GM18519 (cell line): ENCODE data around the gene RUBCNL.

Experiments
- ATAC-seq: cut with Tn5 transposase; IDR thresholded peaks from one replicate; pipeline ENCODE4 v1.9.1; 2021; ENCODE audit warnings: mild to moderate bottlenecking, moderate library complexity; ENCODE audit not compliant: unreplicated experiment, low FRiP score

Gene RUBCNL

GRCh38 chr13:46313432-46314257 lies 73.4 kb downstream of the RUBCNL start:
- ATAC-seq = no peak

- no peak for ATAC-seq
These were observed 74.0 kb downstream of the RUBCNL start for GRCh38 chr13:46313024-46313423.

- ATAC-seq = no peak
These were observed 75.8 kb downstream of the RUBCNL start for GRCh38 chr13:46311217-46311616.

GRCh38 chr13:46310066-46310465 lies 77.0 kb downstream of the RUBCNL start:
- ATAC-seq = no peak

- no peak for ATAC-seq
These were observed 79.5 kb downstream of the RUBCNL start for GRCh38 chr13:46307554-46307953.

- no peak for ATAC-seq
These were observed 82.5 kb downstream of the RUBCNL start for GRCh38 chr13:46304546-46304945.

GRCh38 chr13:46303742-46304385 lies 83.2 kb downstream of the RUBCNL start:
- ATAC-seq = no peak

- ATAC-seq = no peak
These were observed 89.7 kb downstream of the RUBCNL start for GRCh38 chr13:46297361-46297811.

- no peak for ATAC-seq
These were observed 90.1 kb downstream of the RUBCNL start for GRCh38 chr13:46296921-46297320.

- ATAC-seq = peak; percentile 26
These were observed 90.8 kb downstream of the RUBCNL start for GRCh38 chr13:46296115-46296822.

- ATAC-seq = peak; percentile 57
These were observed 91.4 kb downstream of the RUBCNL start for GRCh38 chr13:46295491-46296114.

- ATAC-seq = no peak
These were observed 93.6 kb downstream of the RUBCNL start for GRCh38 chr13:46293436-46293835.
